Measurements from ENCODE around the gene MCU. TPM values are rescaled to one million over a fixed set of nuclear protein-coding genes. Genes with fewer than 3 reads are reported as not detected.
"Not testable (repeated sequence)": the region's sequence is repeated elsewhere in the genome, so short reads cannot be mapped to it uniquely, and the experiment has no call there.

The MCU gene
- polyA plus RNA-seq, 1 donor: 41.6 TPM

DNA sequence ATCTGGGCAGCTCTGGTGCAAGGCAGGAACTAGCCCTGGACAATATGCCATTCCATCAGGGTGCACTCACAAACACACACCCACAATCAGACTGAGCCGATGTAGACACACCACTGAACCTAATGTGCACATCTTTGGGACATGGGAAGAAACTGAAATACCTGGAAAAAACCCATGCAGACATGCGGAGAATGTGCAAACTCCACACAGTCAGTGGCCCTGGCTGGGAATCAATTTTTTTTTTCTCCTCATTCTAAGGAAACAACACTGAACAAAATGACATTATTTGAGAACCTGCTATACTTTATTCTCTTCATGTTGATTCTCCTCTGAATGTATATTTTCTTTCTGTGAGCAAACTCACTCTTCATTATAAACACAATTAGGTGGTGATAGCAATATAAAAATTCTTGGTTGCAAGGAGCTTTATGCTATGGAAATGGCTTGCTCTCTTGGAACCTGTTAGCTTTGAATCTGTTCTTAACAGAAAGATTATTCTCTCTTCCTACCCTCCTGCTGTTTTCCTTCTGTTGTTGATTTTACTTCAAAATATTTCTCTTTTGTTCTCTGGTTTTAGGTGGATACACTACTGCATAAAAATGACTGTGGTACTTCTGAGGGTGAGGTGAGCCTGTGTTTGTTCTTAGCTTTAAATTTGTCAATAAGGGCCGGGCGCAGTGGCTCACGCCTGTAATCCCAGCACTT lies 33.1 kb upstream of the MCU start:
- H3K27me3 ChIP-seq (ENCODE audit: control insufficient read depth, insufficient read depth, low read length): no peaks in the 10 kb centered on the region
- no peak overlapping the region for H3K27ac ChIP-seq (ENCODE audit: low read length)
- H3K9me3 ChIP-seq (ENCODE audit: control insufficient read depth, low read depth, low read length): peaks cover 5% of the 10 kb centered on the region
- no peak for DNase-seq
- peaks cover 4% of the 10 kb centered on the region for H3K4me1 ChIP-seq (ENCODE audit: control insufficient read depth, insufficient read depth, low read length)
- WGBS (ENCODE audit: insufficient coverage, low lambda C conversion rate): no CpG with 5 or more reads among the region's 5 CpGs
- no peaks in the 10 kb centered on the region for H3K36me3 ChIP-seq (ENCODE audit: control insufficient read depth, insufficient read depth, low read length)
- no peak overlapping the region for H3K4me3 ChIP-seq (ENCODE audit: low read length)

DNA sequence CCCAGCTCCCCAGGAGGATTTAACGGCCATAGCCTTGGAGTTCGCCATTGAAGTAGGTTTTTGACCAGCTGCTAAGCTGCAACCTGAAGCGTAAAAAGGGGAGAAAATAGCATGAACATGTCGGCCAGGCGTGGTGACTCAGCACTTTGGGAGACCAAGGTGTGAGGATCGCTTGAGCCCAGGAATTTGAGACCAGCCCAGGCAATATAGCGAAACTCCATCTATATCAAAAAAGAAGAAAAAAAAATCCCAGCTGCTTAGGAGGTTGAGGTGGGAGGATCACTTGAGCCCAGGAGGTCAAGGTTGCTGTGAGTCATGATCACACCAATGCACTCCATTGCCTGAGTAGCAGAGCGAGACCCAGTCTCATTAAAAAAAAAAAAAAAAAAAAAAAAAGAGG lies 32.2 kb upstream of the MCU start:
- H3K36me3 ChIP-seq (ENCODE audit: control insufficient read depth, insufficient read depth, low read length): no peaks in the 10 kb centered on the region
- H3K4me3 ChIP-seq (ENCODE audit: low read length): no peak overlapping the region
- peaks cover 5% of the 10 kb centered on the region for H3K9me3 ChIP-seq (ENCODE audit: control insufficient read depth, low read depth, low read length)
- no peak for DNase-seq
- no peaks in the 10 kb centered on the region for H3K27me3 ChIP-seq (ENCODE audit: control insufficient read depth, insufficient read depth, low read length)
- peaks cover 4% of the 10 kb centered on the region for H3K4me1 ChIP-seq (ENCODE audit: control insufficient read depth, insufficient read depth, low read length)
- WGBS (ENCODE audit: insufficient coverage, low lambda C conversion rate): 95% methylated on average over 4 of the region's 8 CpGs
- H3K27ac ChIP-seq (ENCODE audit: low read length): no peak overlapping the region

- DNase-seq: no peak
- peaks cover 4% of the 10 kb centered on the region for H3K4me1 ChIP-seq (ENCODE audit: control insufficient read depth, insufficient read depth, low read length)
- H3K9me3 ChIP-seq (ENCODE audit: control insufficient read depth, low read depth, low read length): peaks cover 5% of the 10 kb centered on the region
- no peaks in the 10 kb centered on the region for H3K27me3 ChIP-seq (ENCODE audit: control insufficient read depth, insufficient read depth, low read length)
- no peaks in the 10 kb centered on the region for H3K36me3 ChIP-seq (ENCODE audit: control insufficient read depth, insufficient read depth, low read length)
- no peak overlapping the region for H3K4me3 ChIP-seq (ENCODE audit: low read length)
- H3K27ac ChIP-seq (ENCODE audit: low read length): no peak overlapping the region
Measured at GRCh38 chr10:72660220-72660619, 31.7 kb upstream of the MCU start.

- Histone ChIP-seq H3K36me3 (ENCODE audit: control insufficient read depth, insufficient read depth, low read length) (no peaks in the 10 kb centered on the region), H3K9me3 (ENCODE audit: control insufficient read depth, low read depth, low read length) (peaks cover 5% of the 10 kb centered on the region), H3K27me3 (ENCODE audit: control insufficient read depth, insufficient read depth, low read length) (no peaks in the 10 kb centered on the region), H3K27ac (ENCODE audit: low read length) (peak overlapping the region; percentile 59), H3K4me3 (ENCODE audit: low read length) (no peak overlapping the region), H3K4me1 (ENCODE audit: control insufficient read depth, insufficient read depth, low read length) (peaks cover 4% of the 10 kb centered on the region)
- peak; percentile 71 to 89 for DNase-seq
- no CpG with 5 or more reads among the region's 1 CpG for WGBS (ENCODE audit: insufficient coverage, low lambda C conversion rate)
Measured at GRCh38 chr10:72661431-72661830, 30.5 kb upstream of the MCU start.

GRCh38 chr10:72663971-72664370 lies 28.0 kb upstream of the MCU start:
- H3K27ac ChIP-seq (ENCODE audit: low read length): no peak overlapping the region
- H3K36me3 ChIP-seq (ENCODE audit: control insufficient read depth, insufficient read depth, low read length): no peaks in the 10 kb centered on the region
- no peak for DNase-seq
- H3K4me1 ChIP-seq (ENCODE audit: control insufficient read depth, insufficient read depth, low read length): peaks cover 4% of the 10 kb centered on the region
- no peaks in the 10 kb centered on the region for H3K27me3 ChIP-seq (ENCODE audit: control insufficient read depth, insufficient read depth, low read length)
- no peak overlapping the region for H3K4me3 ChIP-seq (ENCODE audit: low read length)
- peaks cover 5% of the 10 kb centered on the region for H3K9me3 ChIP-seq (ENCODE audit: control insufficient read depth, low read depth, low read length)

- no peaks in the 10 kb centered on the region for H3K27me3 ChIP-seq (ENCODE audit: control insufficient read depth, insufficient read depth, low read length)
- no CpG with 5 or more reads among the region's 4 CpGs for WGBS (ENCODE audit: insufficient coverage, low lambda C conversion rate)
- no peaks in the 10 kb centered on the region for H3K36me3 ChIP-seq (ENCODE audit: control insufficient read depth, insufficient read depth, low read length)
- peaks cover 5% of the 10 kb centered on the region for H3K9me3 ChIP-seq (ENCODE audit: control insufficient read depth, low read depth, low read length)
- DNase-seq: no peak
- no peak overlapping the region for H3K4me3 ChIP-seq (ENCODE audit: low read length)
- no peak overlapping the region for H3K27ac ChIP-seq (ENCODE audit: low read length)
- peaks cover 4% of the 10 kb centered on the region for H3K4me1 ChIP-seq (ENCODE audit: control insufficient read depth, insufficient read depth, low read length)
Measured at GRCh38 chr10:72665925-72666324, 26.0 kb upstream of the MCU start.

- no peak for DNase-seq
- Histone ChIP-seq H3K9me3 (ENCODE audit: control insufficient read depth, low read depth, low read length) (no peaks in the 10 kb centered on the region), H3K4me3 (ENCODE audit: low read length) (no peak overlapping the region), H3K4me1 (ENCODE audit: control insufficient read depth, insufficient read depth, low read length) (no peaks in the 10 kb centered on the region), H3K27ac (ENCODE audit: low read length) (no peak overlapping the region), H3K27me3 (ENCODE audit: control insufficient read depth, insufficient read depth, low read length) (no peaks in the 10 kb centered on the region), H3K36me3 (ENCODE audit: control insufficient read depth, insufficient read depth, low read length) (no peaks in the 10 kb centered on the region)
- WGBS (ENCODE audit: insufficient coverage, low lambda C conversion rate): no CpG with 5 or more reads among the region's 3 CpGs
Measured at GRCh38 chr10:72667207-72667864, 24.6 kb upstream of the MCU start.

- no peaks in the 10 kb centered on the region for H3K9me3 ChIP-seq (ENCODE audit: control insufficient read depth, low read depth, low read length)
- H3K27me3 ChIP-seq (ENCODE audit: control insufficient read depth, insufficient read depth, low read length): no peaks in the 10 kb centered on the region
- peak; percentile 62 to 80 for DNase-seq
- peak overlapping the region; percentile 73 for H3K27ac ChIP-seq (ENCODE audit: low read length)
- WGBS (ENCODE audit: insufficient coverage, low lambda C conversion rate): 10% methylated on average over 1 of the region's 1 CpG
- no peak overlapping the region for H3K4me3 ChIP-seq (ENCODE audit: low read length)
- H3K4me1 ChIP-seq (ENCODE audit: control insufficient read depth, insufficient read depth, low read length): peaks cover 23% of the 10 kb centered on the region
- no peaks in the 10 kb centered on the region for H3K36me3 ChIP-seq (ENCODE audit: control insufficient read depth, insufficient read depth, low read length)
Measured at GRCh38 chr10:72673280-72673679, 18.7 kb upstream of the MCU start.

GRCh38 chr10:72674174-72674573 lies 17.8 kb upstream of the MCU start:
- not testable (repeated sequence) for H3K36me3 ChIP-seq (ENCODE audit: control insufficient read depth, insufficient read depth, low read length); DNase-seq; H3K9me3 ChIP-seq (ENCODE audit: control insufficient read depth, low read depth, low read length); H3K4me3 ChIP-seq (ENCODE audit: low read length); H3K27ac ChIP-seq (ENCODE audit: low read length); H3K27me3 ChIP-seq (ENCODE audit: control insufficient read depth, insufficient read depth, low read length)
- H3K4me1 ChIP-seq (ENCODE audit: control insufficient read depth, insufficient read depth, low read length): peaks cover 30% of the 10 kb centered on the region
- WGBS (ENCODE audit: insufficient coverage, low lambda C conversion rate): no CpG with 5 or more reads among the region's 5 CpGs

- Histone ChIP-seq H3K4me1 (ENCODE audit: control insufficient read depth, insufficient read depth, low read length) (peaks cover 29% of the 10 kb centered on the region), H3K36me3 (ENCODE audit: control insufficient read depth, insufficient read depth, low read length) (no peaks in the 10 kb centered on the region), H3K27ac (ENCODE audit: low read length) (peak overlapping the region; percentile 69), H3K27me3 (ENCODE audit: control insufficient read depth, insufficient read depth, low read length) (no peaks in the 10 kb centered on the region), H3K4me3 (ENCODE audit: low read length) (no peak overlapping the region), H3K9me3 (ENCODE audit: control insufficient read depth, low read depth, low read length) (no peaks in the 10 kb centered on the region)
- WGBS (ENCODE audit: insufficient coverage, low lambda C conversion rate): 31% methylated on average over 2 of the region's 4 CpGs
- peak; percentile 86 to 94 for DNase-seq
Measured at GRCh38 chr10:72679838-72680241, 12.1 kb upstream of the MCU start.

GRCh38 chr10:72682638-72683037 lies 9.3 kb upstream of the MCU start:
- no peak for DNase-seq
- Histone ChIP-seq H3K4me3 (ENCODE audit: low read length) (no peak overlapping the region), H3K9me3 (ENCODE audit: control insufficient read depth, low read depth, low read length) (no peaks in the 10 kb centered on the region), H3K36me3 (ENCODE audit: control insufficient read depth, insufficient read depth, low read length) (no peaks in the 10 kb centered on the region), H3K27me3 (ENCODE audit: control insufficient read depth, insufficient read depth, low read length) (no peaks in the 10 kb centered on the region), H3K4me1 (ENCODE audit: control insufficient read depth, insufficient read depth, low read length) (peaks cover 25% of the 10 kb centered on the region), H3K27ac (ENCODE audit: low read length) (no peak overlapping the region)
- no CpG with 5 or more reads among the region's 6 CpGs for WGBS (ENCODE audit: insufficient coverage, low lambda C conversion rate)

All from large intestine (tissue), 3 donors.